H9 (cell line): ENCODE measurements around the gene SH3RF2. TPM values are rescaled to one million over a fixed set of nuclear protein-coding genes. Genes with fewer than 3 reads are reported as not detected.

Source experiments
- DNase-seq: peaks from one replicate; pipeline ENCODE4 v3.0.0-alpha.2; 2017
- H2AFZ ChIP-seq: one replicate; pipeline ENCODE4 v1.6.1; 2013; ENCODE audit warnings: mild to moderate bottlenecking, low read length, control low read depth, moderate library complexity
- H2AK5ac ChIP-seq: 2 replicates; pipeline ENCODE4 v1.6.1; 2013; ENCODE audit warnings: low read length, control low read depth, mixed read lengths; ENCODE audit not compliant: insufficient read length
- H2BK120ac ChIP-seq: one replicate; pipeline ENCODE4 v1.6.1; 2013; ENCODE audit warnings: low read depth, mild to moderate bottlenecking, low read length, control low read depth, inconsistent platforms; ENCODE audit not compliant: poor library complexity, severe bottlenecking
- H2BK12ac ChIP-seq: 2 replicates; pipeline ENCODE4 v1.6.1; 2013; ENCODE audit warnings: low read length, control low read depth, mixed read lengths, low read depth; ENCODE audit not compliant: insufficient read length
- H2BK15ac ChIP-seq: 2 replicates; pipeline ENCODE4 v1.6.1; 2013; ENCODE audit warnings: low read depth, low read length, control low read depth
- H2BK20ac ChIP-seq: one replicate; pipeline ENCODE4 v1.6.1; 2013; ENCODE audit warnings: low read depth, mild to moderate bottlenecking, low read length, control low read depth, inconsistent platforms; ENCODE audit not compliant: poor library complexity, severe bottlenecking
- H2BK5ac ChIP-seq: 2 replicates; pipeline ENCODE4 v1.6.1; 2013; ENCODE audit warnings: low read length, control low read depth, mixed read lengths; ENCODE audit not compliant: insufficient read length
- H3K14ac ChIP-seq: 2 replicates; pipeline ENCODE4 v1.6.1; 2013; ENCODE audit warnings: low read length, control low read depth; ENCODE audit not compliant: insufficient read depth
- H3K18ac ChIP-seq: 2 replicates; pipeline ENCODE4 v1.6.1; 2013; ENCODE audit warnings: low read depth, mild to moderate bottlenecking, mixed read lengths, low read length, control low read depth; ENCODE audit not compliant: insufficient read length
- H3K23ac ChIP-seq: 2 replicates; pipeline ENCODE4 v1.6.1; 2013; ENCODE audit warnings: low read length, control low read depth, mixed read lengths, low read depth; ENCODE audit not compliant: insufficient read length
- H3K23me2 ChIP-seq: 2 replicates; pipeline ENCODE4 v1.6.1; 2013; ENCODE audit warnings: low read depth, mild to moderate bottlenecking, mixed read lengths, low read length, control low read depth; ENCODE audit not compliant: insufficient read length, poor library complexity, severe bottlenecking
- H3K27ac ChIP-seq: 2 replicates; pipeline ENCODE4 v1.5.1; 2013; ENCODE audit warnings: low read length, control low read depth, mixed read lengths, low read depth; ENCODE audit not compliant: insufficient read length
- H3K27me3 ChIP-seq: 2 replicates; pipeline ENCODE4 v1.6.1; 2013; ENCODE audit warnings: low read length, control low read depth, inconsistent platforms; ENCODE audit not compliant: insufficient read depth
- H3K4ac ChIP-seq: 2 replicates; pipeline ENCODE4 v1.6.1; 2013; ENCODE audit warnings: low read depth, mild to moderate bottlenecking, control low read depth, inconsistent platforms, low read length, moderate library complexity
- H3K4me1 ChIP-seq: 2 replicates; pipeline ENCODE4 v1.6.1; 2013; ENCODE audit warnings: low read length, control low read depth, inconsistent platforms; ENCODE audit not compliant: insufficient read depth
- H3K4me2 ChIP-seq: 2 replicates; pipeline ENCODE4 v1.6.1; 2013; ENCODE audit warnings: low read length, control low read depth, mixed read lengths; ENCODE audit not compliant: insufficient read length, insufficient read depth
- H3K56ac ChIP-seq: 2 replicates; pipeline ENCODE4 v1.6.1; 2013; ENCODE audit warnings: low read depth, mild to moderate bottlenecking, mixed read lengths, low read length, control low read depth; ENCODE audit not compliant: insufficient read length
- H3K79me1 ChIP-seq: 2 replicates; pipeline ENCODE4 v1.6.1; 2013; ENCODE audit warnings: low read depth, mild to moderate bottlenecking, moderate library complexity, low read length, control low read depth, inconsistent platforms; ENCODE audit not compliant: insufficient read depth, poor library complexity, severe bottlenecking
- H3K79me2 ChIP-seq: 2 replicates; pipeline ENCODE4 v1.6.1; 2013; ENCODE audit warnings: low read length, control low read depth, inconsistent platforms; ENCODE audit not compliant: insufficient read depth
- H3K9ac ChIP-seq: 2 replicates; pipeline ENCODE4 v1.6.1; 2013; ENCODE audit warnings: low read length, control low read depth, mixed read lengths; ENCODE audit not compliant: insufficient read length; ENCODE audit errors: extremely low read depth
- H3K9me3 ChIP-seq: one replicate; pipeline ENCODE4 v1.6.1; 2013; ENCODE audit warnings: low read depth, low read length, inconsistent platforms; ENCODE audit not compliant: control insufficient read depth
- H3T11ph ChIP-seq: one replicate; pipeline ENCODE4 v1.6.1; 2013; ENCODE audit warnings: mild to moderate bottlenecking, low read length, control low read depth, inconsistent platforms
- H4K20me1 ChIP-seq: one replicate; pipeline ENCODE4 v1.6.1; 2013; ENCODE audit not compliant: control insufficient read depth, insufficient read length, insufficient read depth
- H4K5ac ChIP-seq: 2 replicates; pipeline ENCODE4 v1.6.1; 2013; ENCODE audit warnings: low read depth, mild to moderate bottlenecking, mixed read lengths, low read length, control low read depth; ENCODE audit not compliant: insufficient read length
- H4K8ac ChIP-seq: replicated peaks from 2 replicates; pipeline ENCODE4 v1.6.1; 2013; ENCODE audit warnings: low read length, control low read depth, mixed read lengths, low read depth; ENCODE audit not compliant: insufficient read length
- H4K91ac ChIP-seq: 2 replicates; pipeline ENCODE4 v1.6.1; 2013; ENCODE audit warnings: low read depth, mild to moderate bottlenecking, moderate library complexity, mixed read lengths, low read length, control low read depth; ENCODE audit not compliant: insufficient read length
- H3K27ac Mint-ChIP-seq, 3 experiments: 2 replicates in 2 of 3; 3 replicates in 1 of 3; pipeline ENCODE4 v1.8.0; 2020 to 2021; ENCODE audit warnings: mixed read lengths in 3 of 3, mild to moderate bottlenecking in 1 of 3, moderate library complexity in 1 of 3
- H3K27me3 Mint-ChIP-seq: 2 replicates; pipeline ENCODE4 v1.8.0; 2021; ENCODE audit warnings: low read depth, mild to moderate bottlenecking, moderate library complexity, mixed read lengths
- H3K36me3 Mint-ChIP-seq, 3 experiments: 2 replicates in 2 of 3; 3 replicates in 1 of 3; pipeline ENCODE4 v1.8.0; 2020 to 2021; ENCODE audit warnings: low read depth in 3 of 3, mixed read lengths in 3 of 3; ENCODE audit not compliant: insufficient read depth in 1 of 3
- H3K4me1 Mint-ChIP-seq, 2 experiments: 2 replicates each; pipeline ENCODE4 v1.8.0; 2020; ENCODE audit warnings: mixed read lengths in 2 of 2
- H3K4me3 Mint-ChIP-seq, 2 experiments: 2 replicates in 1 of 2; 3 replicates in 1 of 2; pipeline ENCODE4 v1.8.0; 2020 to 2021; ENCODE audit warnings: mild to moderate bottlenecking in 2 of 2, mixed read lengths in 2 of 2, moderate library complexity in 1 of 2
- H3K9me3 Mint-ChIP-seq, 2 experiments: 2 replicates in 1 of 2; 3 replicates in 1 of 2; pipeline ENCODE4 v1.8.0; 2020; ENCODE audit warnings: mild to moderate bottlenecking in 2 of 2, mixed read lengths in 2 of 2, moderate library complexity in 1 of 2
- WGBS: extraction: QIAGEN DNeasy Blood & Tissue Kit; methylation state at CpG from one replicate; pipeline ENCODE4 v1.1.7; 2013; ENCODE audit warnings: missing lambda C conversion rate, low lambda C conversion rate, mixed read lengths; ENCODE audit not compliant: insufficient read length; ENCODE audit errors: extremely low coverage; 5-methylcytosine and 5-hydroxymethylcytosine counted together
- total RNA-seq: library from RNA; stranded (reverse); gene quantifications from 2 replicates; pipeline ENCODE4 v1.2.1, GENCODE V29; 2021
- TF ChIP-seq, protein P1 (sequence below): fragments of 200-600 bp; sonication (generic); conservative IDR thresholded peaks from 3 replicates; pipeline ENCODE4 v1.8.0; 2021; ENCODE audit warnings: antibody characterized with exemption, mild to moderate bottlenecking

SH3RF2 gene
- total RNA-seq, 1 experiment from 2014 or later, result 0.66 TPM

DNA sequence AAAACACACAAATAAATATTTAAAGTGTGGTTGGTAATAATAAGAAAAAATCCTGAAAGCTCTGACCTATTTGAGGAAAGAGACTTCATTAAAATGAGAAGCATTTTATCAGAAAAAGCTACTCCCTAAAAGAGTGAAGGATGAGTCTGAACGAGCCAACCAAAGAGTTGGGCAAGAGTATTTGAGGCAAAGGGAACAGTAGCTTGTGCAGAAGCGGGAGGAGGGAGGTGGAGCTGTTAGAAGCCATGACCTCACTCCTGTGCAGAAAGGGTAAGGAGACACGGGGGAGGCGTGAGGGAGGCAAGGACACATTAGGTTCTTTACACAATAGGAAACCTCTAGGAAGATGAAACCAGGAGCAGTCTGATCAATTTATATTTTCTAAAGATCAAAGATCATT is 29.4 kb downstream of the SH3RF2 start:
- H3K18ac ChIP-seq, result no peak overlapping the region
- no peak overlapping the region for H3K14ac ChIP-seq
- H4K5ac ChIP-seq, result no peak overlapping the region
- Mint-ChIP-seq H3K4me1 (peaks cover 4 to 6% of the 10 kb centered on the region in 2 experiments; a peak in 3 of 4 replicates), H3K27me3 (no peaks in the 10 kb centered on the region), H3K27ac (no peak overlapping the region), H3K36me3 (no peaks in the 10 kb centered on the region), H3K9me3 (no peaks in the 10 kb centered on the region), H3K4me3 (no peak overlapping the region)
- no peak overlapping the region for H3K56ac ChIP-seq
- no peak overlapping the region for H3K4ac ChIP-seq
- WGBS, result no CpG with 5 or more reads among the region's 4 CpGs
- no peaks in the 10 kb centered on the region for H3K9me3 ChIP-seq
- no peak overlapping the region for H2BK15ac ChIP-seq
- H3K27me3 ChIP-seq, result no peaks in the 10 kb centered on the region
- no peak overlapping the region for H3K9ac ChIP-seq
- no peak overlapping the region for H2BK12ac ChIP-seq
- H3K27ac ChIP-seq, result no peak overlapping the region
- no peak overlapping the region for H3T11ph ChIP-seq
- H2BK5ac ChIP-seq, result no peak overlapping the region
- H3K4me2 ChIP-seq, result no peak overlapping the region
- no peaks in the 10 kb centered on the region for H3K4me1 ChIP-seq
- H3K79me1 ChIP-seq, result no peaks in the 10 kb centered on the region
- no peak overlapping the region for H2AK5ac ChIP-seq
- H4K20me1 ChIP-seq, result no peaks in the 10 kb centered on the region
- no peak overlapping the region for H3K23ac ChIP-seq
- no peak overlapping the region for H4K8ac ChIP-seq
- DNase-seq, result no peak
- no peaks in the 10 kb centered on the region for H3K23me2 ChIP-seq
- H2BK120ac ChIP-seq, result no peak overlapping the region
- no peak overlapping the region for H4K91ac ChIP-seq
- no peaks in the 10 kb centered on the region for H3K79me2 ChIP-seq
- TF ChIP-seq, protein P1, sequence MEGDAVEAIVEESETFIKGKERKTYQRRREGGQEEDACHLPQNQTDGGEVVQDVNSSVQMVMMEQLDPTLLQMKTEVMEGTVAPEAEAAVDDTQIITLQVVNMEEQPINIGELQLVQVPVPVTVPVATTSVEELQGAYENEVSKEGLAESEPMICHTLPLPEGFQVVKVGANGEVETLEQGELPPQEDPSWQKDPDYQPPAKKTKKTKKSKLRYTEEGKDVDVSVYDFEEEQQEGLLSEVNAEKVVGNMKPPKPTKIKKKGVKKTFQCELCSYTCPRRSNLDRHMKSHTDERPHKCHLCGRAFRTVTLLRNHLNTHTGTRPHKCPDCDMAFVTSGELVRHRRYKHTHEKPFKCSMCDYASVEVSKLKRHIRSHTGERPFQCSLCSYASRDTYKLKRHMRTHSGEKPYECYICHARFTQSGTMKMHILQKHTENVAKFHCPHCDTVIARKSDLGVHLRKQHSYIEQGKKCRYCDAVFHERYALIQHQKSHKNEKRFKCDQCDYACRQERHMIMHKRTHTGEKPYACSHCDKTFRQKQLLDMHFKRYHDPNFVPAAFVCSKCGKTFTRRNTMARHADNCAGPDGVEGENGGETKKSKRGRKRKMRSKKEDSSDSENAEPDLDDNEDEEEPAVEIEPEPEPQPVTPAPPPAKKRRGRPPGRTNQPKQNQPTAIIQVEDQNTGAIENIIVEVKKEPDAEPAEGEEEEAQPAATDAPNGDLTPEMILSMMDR, result no peak
- no peak overlapping the region for H2AFZ ChIP-seq
- no peak overlapping the region for H2BK20ac ChIP-seq
